Upper lobe of left lung (tissue), 6 donors: ENCODE results near the gene MRNIP. TPM values are rescaled to one million over a fixed set of nuclear protein-coding genes. Genes with fewer than 3 reads are reported as not detected.

ENCODE experiments used
- ATAC-seq, 2 donors: fragments of 200-7000 bp; cut with Tn5 transposase; one replicate each; pipeline ENCODE4 v1.9.1; 2022; ENCODE audit warnings: mild to moderate bottlenecking in 2 of 2, moderate library complexity in 2 of 2; ENCODE audit not compliant: low FRiP score in 2 of 2
- DNase-seq, 2 donors: peaks; one replicate each; pipeline ENCODE4 v3.0.0-alpha.2; 2019 to 2020
- H3K27ac ChIP-seq, 4 donors: fragments of 200-600 bp; sonication (generic); one replicate each; pipeline ENCODE4 v1.5.1; 2016 to 2019
- H3K27me3 ChIP-seq, 4 donors: fragments of 200-600 bp; sonication (generic); one replicate each; pipeline ENCODE4 v1.5.1; 2017 to 2019
- H3K36me3 ChIP-seq, 4 donors: fragments of 200-600 bp; sonication (generic); one replicate each; pipeline ENCODE4 v1.5.1; 2016 to 2019
- H3K4me1 ChIP-seq, 4 donors: fragments of 200-600 bp; sonication (generic); one replicate each; pipeline ENCODE4 v1.5.1; 2018 to 2019
- H3K4me3 ChIP-seq, 4 donors: fragments of 200-600 bp; sonication (generic); one replicate each; pipeline ENCODE4 v1.5.1; 2017 to 2019; ENCODE audit warnings: mild to moderate bottlenecking in 2 of 4, moderate library complexity in 1 of 4
- H3K9me3 ChIP-seq, 4 donors: fragments of 200-600 bp; sonication (generic); one replicate each; pipeline ENCODE4 v1.5.1; 2018 to 2019
- CTCF ChIP-seq, 6 experiments: fragments of 450-650 bp in 4 of 6; fragments of 200-600 bp in 2 of 6; sonication (generic) in 2 of 6; IDR thresholded peaks; one replicate each; pipeline ENCODE4 v1.5.1; 2016 to 2019; ENCODE audit warnings: antibody characterized with exemption in 6 of 6
- EP300 ChIP-seq, 4 donors: sonication (generic); formaldehyde crosslinking; IDR thresholded peaks; one replicate each; pipeline ENCODE4 v1.5.1; 2017; ENCODE audit warnings: antibody characterized with exemption in 4 of 4, control low read depth in 2 of 4
- POLR2A ChIP-seq, 4 donors: fragments of 450-650 bp; IDR thresholded peaks; one replicate each; pipeline ENCODE4 v1.5.1; 2016 to 2017; ENCODE audit warnings: antibody characterized with exemption in 4 of 4, mild to moderate bottlenecking in 2 of 4
- POLR2AphosphoS5 ChIP-seq, 2 donors: sonication (generic); formaldehyde crosslinking; IDR thresholded peaks; one replicate each; pipeline ENCODE4 v1.5.1; 2017; ENCODE audit warnings: antibody characterized with exemption in 2 of 2
- WGBS, 2 donors: methylation state at CpG; one replicate each; pipeline ENCODE4 v1.1.5; 2017 to 2018; 5-methylcytosine and 5-hydroxymethylcytosine counted together
- total RNA-seq, 6 donors: library from RNA; depleted of rRNA in 4 of 6; stranded (reverse); fragments of >200 nt in 4 of 6; gene quantifications; one replicate each; pipeline versions ENCODE4 v1.1.0 to v1.2.1, GENCODE V29; 2016 to 2021
- donor health status: DM: no; HTN: no; CAD: no; lungs with moderate emphysema.
- donor health status: DM: no; HTN: yes; CAD: no; lungs with severe emphysema.

MRNIP gene
- total RNA-seq, 6 donors from 2014 or later: 20.7 to 142 (median 33.2) TPM

- no peaks in the 10 kb centered on the region for H3K27me3 ChIP-seq
- H3K4me3 ChIP-seq: no peak overlapping the region
- WGBS, 2 donors: 95 to 96% methylated on average over 20 to 34 of the region's 36 CpGs
- ATAC-seq (no peak), DNase-seq (no peak)
- H3K4me1 ChIP-seq: peaks cover 35 to 56% (median 50%) of the 10 kb centered on the region in 4 donors
- H3K27ac ChIP-seq: no peak overlapping the region
- peaks cover 22 to 46% (median 44%) of the 10 kb centered on the region in 4 donors for H3K36me3 ChIP-seq
- no peaks in the 10 kb centered on the region for H3K9me3 ChIP-seq
- TF ChIP-seq POLR2AphosphoS5 (IDR thresholded peaks at IDR 0.05): no peak
- no peak for TF ChIP-seq CTCF (IDR thresholded peaks at IDR 0.05)
These were observed 59.6 kb downstream of the MRNIP start for GRCh38 chr5:179798771-179799643.

GRCh38 chr5:179798144-179798770, 60.4 kb downstream of the MRNIP start:
- peak in 1 of 2 donors; percentile 70 for DNase-seq
- Histone ChIP-seq H3K27me3 (no peaks in the 10 kb centered on the region), H3K36me3 (peaks cover 22 to 46% (median 44%) of the 10 kb centered on the region in 4 donors), H3K4me3 (no peak overlapping the region), H3K4me1 (peaks cover 37 to 56% (median 50%) of the 10 kb centered on the region in 4 donors), H3K9me3 (no peaks in the 10 kb centered on the region), H3K27ac (no peak overlapping the region)
- ATAC-seq: no peak
- 98% methylated on average over 13 to 23 of the region's 23 CpGs for WGBS, 2 donors
- TF ChIP-seq CTCF (IDR thresholded peaks at IDR 0.05) (no peak), POLR2AphosphoS5 (IDR thresholded peaks at IDR 0.05) (no peak)

GRCh38 chr5:179797741-179798140, 60.9 kb downstream of the MRNIP start:
- TF ChIP-seq CTCF (IDR thresholded peaks at IDR 0.05) (no peak), EP300 (IDR thresholded peaks at IDR 0.05) (no peak), POLR2A (IDR thresholded peaks at IDR 0.05) (no peak), POLR2AphosphoS5 (IDR thresholded peaks at IDR 0.05) (no peak)
- no peaks in the 10 kb centered on the region for H3K27me3 ChIP-seq
- no peak for ATAC-seq
- H3K9me3 ChIP-seq: no peaks in the 10 kb centered on the region
- H3K4me3 ChIP-seq: no peak overlapping the region
- peaks cover 42 to 57% (median 50%) of the 10 kb centered on the region in 4 donors for H3K4me1 ChIP-seq
- H3K27ac ChIP-seq: no peak overlapping the region
- H3K36me3 ChIP-seq: peaks cover 22 to 46% (median 44%) of the 10 kb centered on the region in 4 donors
- WGBS, 2 donors: 91 to 97% methylated on average over 16 to 26 of the region's 30 CpGs
- DNase-seq: peak in 1 of 2 donors; percentile 79

GRCh38 chr5:179796877-179797608, 61.6 kb downstream of the MRNIP start:
- WGBS, 2 donors: 87 to 90% methylated on average over 14 to 21 of the region's 21 CpGs
- TF ChIP-seq POLR2AphosphoS5 (IDR thresholded peaks at IDR 0.05) (no peak), CTCF (IDR thresholded peaks at IDR 0.05) (no peak), POLR2A (IDR thresholded peaks at IDR 0.05) (no peak)
- peaks cover 48 to 57% (median 53%) of the 10 kb centered on the region in 4 donors for H3K4me1 ChIP-seq
- H3K27ac ChIP-seq: peak overlapping the region; percentile 81 to 87 (median 84)
- peak overlapping the region in 3 of 4 donors; percentile 54 to 80 (median 67) for H3K4me3 ChIP-seq
- DNase-seq (peak in 1 of 2 donors; percentile 72), ATAC-seq (no peak)
- H3K36me3 ChIP-seq: peaks cover 22 to 46% (median 44%) of the 10 kb centered on the region in 4 donors
- no peaks in the 10 kb centered on the region for H3K9me3 ChIP-seq
- no peaks in the 10 kb centered on the region for H3K27me3 ChIP-seq
